ENCODE results near the gene PLCB4.
"Not testable (repeated sequence)": the region's sequence is repeated elsewhere in the genome, so short reads cannot be mapped to it uniquely, and the experiment has no call there.

The PLCB4 gene

DNA sequence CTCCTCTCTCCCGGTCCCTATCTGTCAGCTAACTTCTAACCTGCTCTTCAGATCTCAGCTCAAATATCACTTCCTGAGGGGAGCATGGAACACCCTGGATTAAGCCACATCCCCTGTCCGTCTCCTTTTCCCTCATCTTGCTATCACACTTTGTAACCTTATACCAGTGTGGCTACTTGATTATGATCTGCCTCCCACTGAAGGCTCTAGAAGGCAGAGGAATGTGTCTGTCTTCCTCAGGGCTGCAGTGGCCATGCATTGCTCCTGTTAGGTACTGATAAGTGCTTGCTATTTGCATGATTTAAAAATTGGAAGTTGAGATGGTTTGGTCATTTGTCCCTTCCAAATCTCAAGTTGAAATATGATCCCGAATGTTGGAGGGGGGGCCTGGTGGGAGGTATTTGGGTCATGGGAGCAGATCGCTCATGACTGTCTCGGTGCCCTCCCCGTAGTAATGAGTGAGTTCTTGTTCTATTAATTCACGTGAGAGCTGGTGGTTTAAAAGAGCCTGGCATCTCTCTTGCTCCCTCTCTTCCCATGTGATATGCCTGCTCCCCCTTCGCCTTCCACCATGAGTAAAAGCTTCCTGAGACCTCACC lies 71.4 kb downstream of the PLCB4 start:
- in situ Hi-C loops (cut with MboI; ENCODE audit: low sequenced_read_pairs): no loop called here

DNA sequence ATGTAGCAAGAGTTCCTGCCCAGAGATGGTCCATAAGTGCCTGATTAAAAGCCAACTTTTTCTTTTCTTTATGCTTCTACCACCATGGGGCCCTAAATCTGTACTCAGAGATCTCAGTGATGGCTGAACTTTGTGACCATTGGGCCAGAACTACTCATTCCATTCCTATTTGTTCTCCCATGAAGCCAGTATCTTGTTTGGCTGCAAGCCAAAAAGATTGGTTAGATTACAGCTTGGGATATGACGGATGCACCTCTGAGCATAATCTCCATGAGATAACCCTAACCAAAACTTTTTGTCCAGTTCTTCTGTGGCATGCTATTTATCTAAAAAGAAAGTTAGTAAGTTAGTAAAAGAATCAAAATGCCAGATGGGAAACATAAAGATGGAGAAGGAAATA lies 72.2 kb downstream of the PLCB4 start:
- in situ Hi-C loops (cut with MboI; ENCODE audit: low sequenced_read_pairs): no loop called here

GRCh38 chr20:9141921-9142320 lies 73.0 kb downstream of the PLCB4 start:
- in situ Hi-C loops (cut with MboI; ENCODE audit: low sequenced_read_pairs): no loop called here

DNA sequence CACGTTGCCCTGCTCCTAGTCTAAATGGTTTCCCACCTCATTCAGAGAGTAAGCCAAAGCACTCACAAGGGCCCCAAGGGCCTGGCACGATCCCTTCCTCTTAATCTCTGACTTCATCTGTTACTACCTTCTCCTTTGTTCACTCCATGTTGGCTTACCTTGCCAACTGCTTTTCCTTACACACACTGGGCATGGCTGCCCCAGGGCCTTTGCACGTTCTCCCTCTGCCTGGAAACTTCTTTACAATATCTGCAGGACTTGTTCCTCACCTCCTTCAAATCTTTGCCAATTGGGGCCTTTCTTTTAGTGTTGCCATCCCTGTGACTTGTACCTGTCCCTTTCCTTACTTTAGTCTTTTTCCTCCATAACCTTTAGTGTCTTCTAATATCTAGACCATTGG lies 73.9 kb downstream of the PLCB4 start:
- in situ Hi-C loops (cut with MboI; ENCODE audit: low sequenced_read_pairs): no loop called here

GRCh38 chr20:9143926-9144325 lies 75.0 kb downstream of the PLCB4 start:
- in situ Hi-C loops (cut with MboI; ENCODE audit: low sequenced_read_pairs): no loop called here

- in situ Hi-C loops (cut with MboI; ENCODE audit: low sequenced_read_pairs): no loop called here
These were observed 75.8 kb downstream of the PLCB4 start for GRCh38 chr20:9144643-9145042.

DNA sequence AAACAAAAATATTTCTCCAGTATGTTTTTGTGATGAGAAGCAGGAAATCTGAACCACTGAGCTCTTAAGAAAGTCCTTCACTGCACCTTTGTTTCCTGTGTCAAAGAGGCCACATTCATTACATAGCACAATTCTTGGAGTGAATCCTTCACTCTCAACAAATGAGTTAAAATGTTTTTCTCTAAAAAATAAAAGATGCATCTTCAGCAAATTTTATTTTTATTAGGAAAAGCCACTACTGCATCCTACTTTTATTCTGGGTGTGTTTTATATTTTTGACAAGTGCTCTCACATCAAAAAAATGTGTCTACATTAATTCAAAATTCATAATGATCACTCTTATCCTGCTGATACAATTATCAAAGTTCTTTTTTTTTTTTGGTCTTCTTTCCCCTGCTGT lies 76.3 kb downstream of the PLCB4 start:
- in situ Hi-C loops (cut with MboI; ENCODE audit: low sequenced_read_pairs): no loop called here

DNA sequence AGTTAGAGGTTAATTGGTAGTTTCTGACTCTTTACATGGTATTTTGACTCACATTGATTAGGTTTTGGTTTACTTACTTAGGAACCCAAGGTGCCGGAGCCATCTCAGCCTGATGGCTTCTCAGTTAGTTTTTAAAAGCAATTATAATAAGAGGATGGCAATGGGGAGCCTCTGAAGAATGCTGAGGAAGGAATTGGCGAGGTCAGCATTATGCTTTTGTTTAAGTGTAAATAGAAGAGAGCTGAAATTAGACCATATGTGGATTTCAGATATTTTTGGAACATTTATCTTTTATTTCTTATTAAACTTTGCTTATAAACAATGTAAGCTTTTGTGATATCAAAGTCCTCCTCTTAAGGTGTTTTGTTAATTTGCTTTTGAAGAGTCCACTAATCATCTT lies 77.8 kb downstream of the PLCB4 start:
- in situ Hi-C loops (cut with MboI; ENCODE audit: low sequenced_read_pairs): no loop called here

- in situ Hi-C loops (cut with MboI; ENCODE audit: low sequenced_read_pairs): no loop called here
These were observed 78.7 kb downstream of the PLCB4 start for GRCh38 chr20:9147547-9148024.

DNA sequence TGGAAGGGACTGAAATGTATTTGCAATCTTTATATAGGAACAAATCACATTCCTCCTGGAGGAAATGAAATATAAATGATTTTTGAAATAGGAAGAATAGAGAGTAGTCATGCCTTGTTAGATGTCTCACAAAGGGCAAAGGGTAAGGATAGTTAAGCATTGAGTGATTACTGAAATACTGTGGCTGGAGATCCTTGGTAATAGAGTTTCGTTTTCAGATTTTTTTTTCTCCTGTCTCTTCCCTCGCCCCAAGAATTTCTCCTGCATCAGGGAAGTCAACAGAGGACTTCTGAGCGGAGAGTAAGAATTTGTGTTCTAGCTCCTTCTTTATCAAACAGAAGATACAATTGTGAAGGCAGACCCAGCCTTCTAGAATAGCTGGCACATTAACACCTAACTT lies 79.4 kb downstream of the PLCB4 start:
- in situ Hi-C loops (cut with MboI; ENCODE audit: low sequenced_read_pairs): no loop called here

- in situ Hi-C loops (cut with MboI; ENCODE audit: low sequenced_read_pairs): no loop called here
These were observed 80.2 kb downstream of the PLCB4 start for GRCh38 chr20:9149087-9149486.

DNA sequence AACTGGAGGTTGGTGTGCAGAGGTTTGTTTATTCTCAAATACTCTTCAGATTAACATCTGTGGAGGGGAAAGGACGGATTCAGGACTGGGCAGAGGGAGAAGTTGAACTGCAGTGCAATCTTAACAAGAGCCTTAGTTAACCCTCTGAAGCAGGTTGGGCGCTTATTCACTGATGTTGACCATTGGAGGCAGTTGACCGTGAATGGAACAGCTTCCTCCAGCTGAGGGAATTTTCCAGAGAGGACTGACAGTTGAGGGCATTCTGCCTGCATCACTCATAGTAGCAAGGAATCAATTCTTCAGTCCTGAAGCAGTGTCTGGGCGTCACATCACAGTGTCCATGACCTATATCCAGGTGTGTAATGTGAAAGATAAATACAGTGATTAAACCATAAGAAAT lies 80.9 kb downstream of the PLCB4 start:
- in situ Hi-C loops (cut with MboI; ENCODE audit: low sequenced_read_pairs): no loop called here

GRCh38 chr20:9150679-9151078 lies 81.8 kb downstream of the PLCB4 start:
- in situ Hi-C loops (cut with MboI; ENCODE audit: low sequenced_read_pairs): no loop called here

DNA sequence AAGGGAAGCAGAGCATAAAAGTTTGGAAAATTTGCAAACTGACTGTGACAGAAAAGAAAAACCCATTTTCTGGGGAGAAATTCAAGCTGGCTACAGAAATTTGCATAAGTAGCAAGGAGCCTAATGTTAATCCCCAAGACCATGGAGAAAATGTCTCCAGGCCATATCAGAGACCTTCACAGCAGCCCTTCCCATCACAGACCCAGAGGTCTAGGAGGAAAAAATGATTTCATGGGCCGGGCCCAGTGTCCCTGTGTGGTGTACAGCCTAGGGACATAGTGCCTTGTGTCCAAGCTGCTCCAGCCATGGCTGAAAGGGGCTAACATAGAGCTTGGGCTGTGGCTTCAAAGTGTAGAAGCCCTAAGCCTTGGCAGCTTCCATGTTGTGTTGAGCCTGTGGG lies 83.3 kb downstream of the PLCB4 start:
- in situ Hi-C loops (cut with MboI; ENCODE audit: low sequenced_read_pairs): not testable (repeated sequence)

GRCh38 chr20:9154464-9155024 lies 85.7 kb downstream of the PLCB4 start:
- in situ Hi-C loops (cut with MboI; ENCODE audit: low sequenced_read_pairs): no loop called here

DNA sequence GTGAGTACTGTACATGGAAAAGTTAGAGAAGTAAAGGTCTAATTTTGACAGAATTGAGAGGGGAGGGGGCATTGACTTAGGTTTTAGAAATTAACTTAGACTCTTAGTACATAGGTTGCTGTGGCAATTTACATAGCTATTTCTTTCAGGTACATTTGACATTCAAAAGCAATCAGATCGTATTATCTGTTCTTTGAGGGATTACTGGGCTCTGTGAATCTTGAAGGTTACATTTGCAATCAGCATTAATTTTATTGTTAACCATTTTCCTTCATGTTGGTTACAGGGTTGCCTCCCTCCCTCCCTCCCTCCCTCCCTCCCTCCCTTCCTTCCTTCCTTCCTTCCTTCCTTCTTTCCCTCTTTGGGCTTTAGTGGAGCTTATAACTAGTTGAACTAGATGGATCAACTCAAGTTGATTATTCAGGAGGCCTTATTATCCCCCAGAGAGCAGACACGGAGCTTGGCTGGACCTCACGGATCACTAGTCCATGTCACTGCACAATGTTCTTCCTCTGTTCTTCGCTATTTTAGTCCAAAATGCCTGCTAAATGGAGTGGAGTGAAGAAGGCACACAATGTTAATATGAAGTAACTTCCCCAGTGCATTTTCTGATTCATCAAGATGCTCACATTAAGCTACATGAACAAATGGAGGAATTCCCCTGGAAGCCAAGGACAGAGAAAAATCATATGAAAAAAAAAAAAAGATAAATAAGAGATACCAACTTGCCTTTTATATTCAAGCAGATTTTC lies 87.8 kb downstream of the PLCB4 start:
- in situ Hi-C loops (cut with MboI; ENCODE audit: low sequenced_read_pairs): no loop called here

DNA sequence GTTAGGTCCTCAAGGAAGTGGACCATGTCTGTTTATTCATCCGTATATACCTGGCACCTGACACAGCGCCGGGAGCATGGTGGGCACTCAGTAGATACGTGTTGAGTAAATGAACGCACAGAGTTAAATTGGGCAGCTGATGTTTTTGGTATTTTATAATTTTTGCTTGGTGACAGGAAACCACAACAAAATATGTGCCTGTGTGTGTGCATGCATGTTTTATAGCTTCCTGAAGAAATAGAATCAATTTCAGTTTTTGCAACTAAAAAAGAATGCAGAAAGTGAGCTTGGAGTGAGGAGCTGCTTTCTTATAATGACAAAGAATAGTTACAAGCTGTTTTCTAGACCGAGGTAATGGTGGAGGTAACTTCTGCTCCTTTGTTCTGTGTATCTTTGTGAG lies 91.4 kb downstream of the PLCB4 start:
- in situ Hi-C loops (cut with MboI; ENCODE audit: low sequenced_read_pairs): no loop called here

DNA sequence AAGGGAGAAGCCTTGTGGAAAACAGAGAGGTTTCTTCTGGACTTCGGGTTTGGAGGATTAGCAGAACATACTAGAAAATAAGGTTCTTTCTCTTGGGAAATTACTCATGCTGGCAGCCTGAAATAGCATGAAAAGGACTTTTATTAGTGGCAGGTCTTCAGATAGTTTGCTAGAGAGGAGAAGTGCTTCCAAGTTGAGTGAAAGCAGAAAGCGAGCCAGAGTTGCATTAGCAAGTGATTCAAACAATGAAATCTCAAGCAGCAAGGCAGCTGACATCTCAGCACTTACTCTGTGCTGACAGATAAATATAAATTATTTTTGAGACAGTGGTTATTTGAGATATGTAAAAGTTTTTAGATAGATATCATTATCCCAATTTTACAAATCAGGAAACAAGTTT lies 91.9 kb downstream of the PLCB4 start:
- in situ Hi-C loops (cut with MboI; ENCODE audit: low sequenced_read_pairs): no loop called here

- in situ Hi-C loops (cut with MboI; ENCODE audit: low sequenced_read_pairs): no loop called here
These were observed 92.4 kb downstream of the PLCB4 start for GRCh38 chr20:9161311-9161710.

DNA sequence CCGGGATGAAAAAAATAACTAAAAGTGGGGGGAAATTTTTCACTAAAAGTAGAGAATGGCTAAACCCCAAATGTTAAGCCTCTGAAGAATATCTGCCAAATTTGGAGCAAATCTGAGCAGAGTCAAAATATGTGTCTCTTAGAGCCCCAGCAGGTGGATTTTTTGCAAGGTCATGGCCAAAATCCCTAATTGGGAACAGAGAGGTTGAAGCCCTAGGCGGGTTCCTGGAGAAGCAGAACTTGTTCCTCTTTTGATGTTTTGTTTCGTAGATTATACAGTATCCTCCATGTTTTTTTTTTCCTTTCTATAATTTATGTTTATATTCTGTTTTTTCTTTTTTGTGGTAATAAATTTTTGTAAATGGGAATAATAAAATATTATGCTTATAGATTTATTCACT lies 94.4 kb downstream of the PLCB4 start:
- in situ Hi-C loops (cut with MboI; ENCODE audit: low sequenced_read_pairs): no loop called here

- in situ Hi-C loops (cut with MboI; ENCODE audit: low sequenced_read_pairs): no loop called here
These were observed 95.1 kb downstream of the PLCB4 start for GRCh38 chr20:9163995-9164394.

DNA sequence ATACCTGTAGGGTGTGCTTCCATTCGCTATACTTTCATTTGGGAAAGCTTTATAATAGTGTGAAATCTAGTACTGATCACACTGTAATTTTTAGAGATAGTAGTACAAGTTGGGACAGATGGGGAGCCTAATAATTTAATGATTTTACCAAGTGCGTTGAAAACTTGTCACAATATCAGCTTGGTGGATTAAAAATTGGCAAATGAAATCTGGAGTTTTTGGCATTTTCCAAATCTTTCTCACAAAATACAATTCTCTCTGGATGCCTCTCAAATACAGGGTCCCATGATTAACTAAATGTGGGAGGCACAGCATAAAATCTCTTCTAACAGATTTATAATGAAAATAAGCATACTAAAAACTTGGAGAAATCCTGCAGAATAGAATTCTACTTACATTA lies 96.4 kb downstream of the PLCB4 start:
- in situ Hi-C loops (cut with MboI; ENCODE audit: low sequenced_read_pairs): no loop called here
